Inflammatory macrophage (primary cell): ENCODE measurements around the gene NELL1.

Source experiments
- DNase-seq, 2 donors: peaks; one replicate each; pipeline ENCODE4 v3.0.0-alpha.2; 2020 to 2022

The NELL1 gene

DNA sequence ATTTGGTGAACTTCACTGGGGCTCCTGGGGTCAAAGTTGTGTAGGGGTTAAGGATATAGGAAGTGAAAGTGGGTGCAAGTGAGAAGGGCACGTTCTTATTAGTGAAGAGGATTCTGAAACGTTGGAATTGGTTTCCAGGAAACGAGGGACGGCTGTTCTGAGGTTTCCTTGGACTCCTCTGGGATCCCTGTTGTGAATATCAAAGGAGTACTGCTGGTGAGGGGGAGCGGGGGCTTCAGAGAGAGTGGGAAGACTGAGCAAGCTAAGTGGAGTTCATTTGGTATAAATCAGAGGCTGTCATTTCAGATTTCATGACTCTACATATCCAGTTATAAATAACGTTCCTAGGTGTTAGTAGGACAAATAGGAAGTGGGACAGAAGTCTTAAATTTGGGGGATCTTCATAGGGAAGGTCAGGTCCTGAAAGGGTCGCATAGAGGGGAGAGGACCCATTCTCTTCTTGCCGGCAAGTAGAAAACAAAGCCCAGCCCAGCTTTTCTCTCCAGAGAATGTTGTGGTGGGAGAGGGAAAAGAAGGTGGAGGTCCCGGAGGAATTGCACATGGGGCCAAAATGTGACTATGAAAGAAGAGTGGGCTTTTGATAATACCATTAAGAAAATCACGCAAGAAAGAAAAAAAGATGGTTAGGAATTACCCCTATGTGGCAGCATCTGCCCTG lies 1.1 kb upstream of the NELL1 start:
- no peak for DNase-seq

DNA sequence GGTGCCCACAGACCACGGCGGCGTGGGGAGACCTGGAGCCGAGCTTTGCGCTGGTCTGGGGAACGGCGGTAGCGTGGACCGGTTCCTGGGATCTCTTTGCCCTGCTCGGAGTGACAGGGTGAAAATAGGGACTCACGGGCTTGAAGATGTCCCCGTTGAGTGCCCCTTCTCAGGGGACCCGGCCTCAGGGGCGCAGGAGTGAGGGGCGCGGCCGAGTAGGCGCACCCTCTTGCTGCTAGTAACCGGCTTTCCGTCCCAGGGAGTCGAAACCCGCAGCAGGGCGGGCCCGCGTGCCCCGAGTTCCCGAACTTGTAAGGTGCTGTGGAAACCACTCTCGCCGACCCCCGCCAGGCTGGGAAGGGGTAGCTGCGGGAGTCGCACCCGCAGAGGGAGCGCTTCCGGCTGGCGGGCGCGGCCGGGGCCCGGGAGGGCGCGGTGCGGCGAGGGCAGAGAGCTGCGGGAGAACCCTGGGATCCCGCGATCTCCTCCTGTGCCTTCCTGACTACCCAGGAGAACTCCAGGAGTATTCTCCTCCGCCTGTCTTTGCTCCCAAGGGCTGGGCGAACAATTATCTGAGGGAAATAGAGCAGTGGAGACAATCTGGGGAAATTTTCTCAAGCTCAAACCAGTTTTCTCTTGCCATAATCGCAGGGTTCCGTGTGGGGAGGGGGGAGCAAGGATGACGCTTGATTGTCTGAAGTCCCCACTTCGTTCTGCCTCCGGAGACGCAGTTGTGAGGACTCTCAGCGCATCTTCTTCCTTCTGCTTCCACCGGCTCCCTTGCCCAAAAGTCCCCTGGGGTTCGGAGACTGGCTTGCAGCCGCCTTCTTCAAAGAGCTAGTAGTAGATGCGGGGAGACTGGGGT lies 666 bp downstream of the NELL1 start:
- no peak for DNase-seq

DNA sequence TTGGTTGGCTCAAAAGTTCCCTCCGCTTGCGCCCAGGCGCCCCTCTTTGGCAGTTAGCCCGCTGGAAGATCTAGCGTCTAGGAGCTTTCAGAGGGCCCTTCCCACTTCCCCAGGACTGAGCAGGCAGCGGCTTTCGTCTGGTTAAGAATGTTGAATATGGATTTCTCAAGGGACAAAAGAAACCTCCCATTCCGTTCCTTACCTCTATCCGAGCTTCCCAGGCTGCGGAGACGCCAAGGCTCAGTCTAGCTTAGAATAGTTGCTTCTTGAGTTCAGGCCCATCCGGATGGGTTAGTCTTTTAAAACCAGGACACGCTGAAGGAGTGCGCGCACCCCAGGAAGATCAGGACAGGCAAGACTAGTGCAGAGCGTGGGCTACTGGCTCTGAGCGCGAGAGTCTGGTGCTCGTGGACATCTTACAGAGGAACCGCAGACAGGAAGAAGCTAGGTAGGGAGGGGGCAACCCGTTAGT lies 1.6 kb downstream of the NELL1 start:
- DNase-seq: no peak

DNA sequence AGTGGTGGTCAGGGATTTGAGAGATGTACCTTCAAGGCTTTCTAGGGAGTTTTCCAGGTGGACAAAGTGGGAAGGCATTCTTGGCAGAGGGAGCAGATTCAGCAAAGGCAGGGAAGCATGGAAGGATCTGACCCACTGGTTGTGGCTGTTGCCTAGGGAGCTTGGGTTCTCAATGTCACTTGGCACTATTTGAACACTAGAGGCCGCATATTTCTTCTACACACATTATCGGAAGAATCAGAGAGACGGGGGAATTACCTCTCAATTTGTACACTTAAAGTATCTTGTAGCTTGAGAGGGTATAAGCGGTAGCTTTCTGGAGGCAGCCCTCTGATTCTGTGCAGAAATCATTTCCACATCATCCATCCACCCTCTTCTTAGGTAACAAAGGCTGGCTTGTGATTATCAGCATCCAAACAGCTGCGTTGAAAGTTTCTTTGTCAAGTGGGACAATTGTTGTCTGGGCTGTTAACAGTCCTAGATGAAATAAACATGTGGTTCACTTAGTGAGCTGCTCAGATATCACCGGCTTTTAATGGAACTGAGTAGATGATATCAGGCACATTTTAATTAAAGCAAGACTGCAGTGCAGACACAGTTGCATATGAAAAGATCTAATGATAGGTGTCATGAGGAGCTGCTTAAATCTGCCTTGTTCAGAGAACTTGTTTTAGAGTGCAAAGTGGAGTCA lies 2.6 kb downstream of the NELL1 start:
- DNase-seq: no peak

DNA sequence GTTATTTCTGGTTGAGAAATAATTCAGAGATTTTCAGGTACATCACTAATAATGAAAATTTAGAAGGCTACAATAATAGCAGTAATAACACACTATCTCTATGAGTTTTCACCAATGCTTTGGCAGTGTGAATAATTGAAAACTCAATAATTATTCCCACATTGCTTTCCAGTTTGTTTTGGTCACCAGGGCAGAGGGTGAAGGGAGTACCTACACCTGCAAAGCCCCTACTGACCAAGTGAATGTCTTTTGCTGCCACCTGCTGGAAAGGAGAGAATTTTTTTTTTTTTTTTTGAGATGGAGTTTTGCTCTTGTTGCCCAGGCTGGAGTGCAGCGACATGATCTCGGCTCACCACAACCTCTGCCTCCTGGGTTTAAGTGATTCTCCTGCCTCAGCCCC lies 3.2 kb downstream of the NELL1 start:
- no peak for DNase-seq

DNA sequence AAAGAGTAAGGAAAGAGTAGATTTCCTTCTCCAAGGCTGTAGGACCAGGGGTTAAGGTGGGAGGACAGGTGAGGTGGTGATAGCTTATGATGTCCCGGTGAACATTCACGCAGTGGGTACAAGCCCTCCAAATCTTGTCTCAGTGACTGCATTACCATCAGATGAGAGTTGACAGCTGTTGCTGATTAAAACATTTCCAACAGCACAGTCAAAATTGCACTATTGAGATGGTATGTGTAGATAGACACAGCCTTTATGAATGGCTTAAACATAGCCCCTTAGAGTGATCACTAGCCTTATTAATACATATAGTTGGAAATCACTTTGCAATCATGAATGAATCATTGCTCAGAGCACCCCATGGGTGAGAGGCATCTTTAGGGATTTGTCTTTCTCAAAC lies 7.3 kb downstream of the NELL1 start:
- no peak for DNase-seq

DNA sequence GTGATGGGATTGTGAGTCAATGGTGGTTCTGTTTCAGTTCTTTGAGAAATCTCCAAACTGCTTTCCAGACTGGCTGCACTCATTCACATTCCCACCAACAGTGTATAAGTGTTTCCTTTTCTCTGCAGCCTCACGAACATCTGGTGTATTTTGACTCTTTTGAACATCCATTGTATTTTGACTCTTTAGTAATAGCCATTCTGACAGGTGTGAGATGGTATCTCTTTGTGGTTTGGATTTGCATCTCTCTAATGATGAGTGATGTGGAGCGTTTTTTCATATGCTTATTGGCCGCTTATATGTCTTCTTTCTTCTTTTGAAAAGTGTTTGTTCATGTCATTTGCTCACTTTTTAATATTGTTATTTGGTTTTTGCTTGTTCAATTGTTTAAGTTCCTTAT lies 19.4 kb downstream of the NELL1 start:
- DNase-seq: no peak

DNA sequence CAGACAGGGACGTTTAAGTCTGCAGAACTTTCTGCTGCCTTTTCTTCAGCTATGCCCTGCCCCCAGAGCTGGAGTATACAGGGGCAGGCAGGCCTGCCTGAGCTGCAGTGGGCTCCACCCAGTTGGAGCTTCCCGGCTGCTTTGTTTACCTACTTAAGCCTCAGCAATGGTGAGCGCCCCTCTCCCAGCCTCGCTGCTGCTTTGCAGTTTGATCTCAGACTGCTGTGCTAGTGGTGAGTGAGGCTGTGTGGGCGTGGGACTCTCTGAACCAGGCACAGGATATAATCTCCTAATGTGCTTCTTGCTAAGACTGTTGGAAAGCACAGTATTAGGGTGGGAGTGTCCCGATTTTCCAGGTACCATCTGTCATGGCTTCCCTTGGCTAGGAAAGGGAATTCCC lies 38.5 kb downstream of the NELL1 start:
- DNase-seq: no peak

DNA sequence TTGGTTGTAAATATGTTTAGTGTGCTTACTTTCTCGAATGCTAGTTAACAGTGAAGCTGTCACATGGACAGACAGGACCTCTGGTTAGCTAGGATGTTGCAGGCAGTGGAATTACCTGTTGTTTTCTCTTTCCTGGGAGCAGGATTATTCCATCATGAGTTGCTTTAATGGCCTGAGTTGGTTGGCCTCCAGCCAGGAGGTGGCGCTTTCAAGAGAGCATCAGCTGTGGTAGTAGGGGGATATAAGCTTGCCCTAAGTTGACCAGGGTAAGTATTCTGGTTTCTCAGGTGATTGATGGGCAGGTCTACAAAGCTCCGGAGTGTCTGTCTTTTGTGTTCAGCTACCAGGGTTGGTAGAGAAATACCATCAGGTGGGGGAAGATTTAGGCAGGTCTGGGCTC lies 43.5 kb downstream of the NELL1 start:
- no peak for DNase-seq

DNA sequence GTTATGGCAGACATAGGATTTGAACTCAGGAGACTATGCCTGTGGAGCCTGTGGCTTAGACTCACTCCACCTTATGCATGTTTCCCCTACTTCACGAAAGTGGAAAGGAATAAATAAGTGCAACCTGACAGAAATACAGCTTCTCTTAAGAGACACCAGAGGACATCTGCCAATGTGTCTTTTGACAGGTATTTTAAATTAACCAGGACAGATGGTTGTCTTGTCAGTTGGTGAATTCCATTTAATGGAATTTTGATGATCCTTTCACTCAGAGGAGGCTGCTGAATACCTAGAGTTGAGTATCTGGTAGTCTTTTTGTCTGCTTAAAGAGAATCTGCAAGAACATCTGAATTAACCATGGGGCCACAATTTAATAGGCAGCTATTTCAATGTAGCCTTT lies 46.1 kb downstream of the NELL1 start:
- DNase-seq: no peak

DNA sequence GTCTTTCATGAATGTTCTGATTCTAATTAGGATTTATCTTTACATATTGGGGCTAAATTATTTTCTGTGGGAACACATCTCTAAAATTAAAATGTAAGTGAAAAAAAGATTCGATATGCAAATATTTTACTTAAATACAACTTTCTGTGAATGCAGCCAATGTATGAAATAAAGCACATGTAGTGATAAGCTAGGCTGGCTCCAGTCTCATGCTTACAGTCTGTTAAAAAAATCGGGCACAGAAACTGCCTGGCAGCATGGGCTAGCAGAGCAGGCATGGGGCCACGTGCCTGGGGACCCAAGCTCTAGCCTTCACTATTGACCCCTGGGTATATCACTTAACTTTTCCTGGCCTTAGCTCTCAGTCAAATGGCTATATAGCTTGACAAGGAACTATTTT lies 46.5 kb downstream of the NELL1 start:
- DNase-seq: no peak

DNA sequence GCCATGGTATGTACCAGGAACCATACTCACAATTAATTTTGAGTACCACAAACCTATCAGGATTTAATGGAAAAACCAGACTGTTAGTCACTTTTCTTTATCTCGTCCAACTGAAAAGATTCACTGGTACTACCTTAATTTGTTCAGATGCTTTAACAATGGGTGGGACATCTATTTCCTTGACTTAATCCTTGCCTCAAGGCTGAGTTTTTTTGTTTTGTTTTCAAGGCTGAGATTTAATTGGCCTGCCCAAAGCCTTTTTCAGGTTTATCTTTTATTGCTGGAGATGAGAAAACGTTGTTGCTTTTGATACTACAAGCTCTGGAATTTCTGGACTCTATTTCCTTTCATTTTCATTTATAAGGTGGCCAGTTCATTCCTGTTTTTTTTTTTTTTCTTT lies 50.4 kb downstream of the NELL1 start:
- no peak for DNase-seq

DNA sequence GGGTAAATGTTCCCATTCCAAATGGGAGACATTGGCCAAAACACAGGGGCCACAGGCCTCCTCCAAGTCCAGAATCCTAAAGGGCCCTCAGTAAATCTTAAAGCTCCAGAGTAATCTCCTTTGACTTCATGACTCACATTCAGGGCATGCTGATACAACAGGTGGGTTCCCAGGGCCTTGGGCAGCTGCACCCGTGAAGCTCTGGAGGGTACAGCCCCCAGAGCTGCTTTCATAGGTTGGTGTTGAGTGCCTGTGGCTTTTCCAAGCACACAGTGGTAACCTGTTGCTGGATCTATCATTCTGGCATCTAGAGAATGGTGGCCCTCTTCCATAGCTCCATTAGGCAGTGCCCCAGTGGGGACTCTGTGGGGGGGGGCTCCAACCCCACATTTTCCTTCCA lies 54.0 kb downstream of the NELL1 start:
- no peak for DNase-seq

DNA sequence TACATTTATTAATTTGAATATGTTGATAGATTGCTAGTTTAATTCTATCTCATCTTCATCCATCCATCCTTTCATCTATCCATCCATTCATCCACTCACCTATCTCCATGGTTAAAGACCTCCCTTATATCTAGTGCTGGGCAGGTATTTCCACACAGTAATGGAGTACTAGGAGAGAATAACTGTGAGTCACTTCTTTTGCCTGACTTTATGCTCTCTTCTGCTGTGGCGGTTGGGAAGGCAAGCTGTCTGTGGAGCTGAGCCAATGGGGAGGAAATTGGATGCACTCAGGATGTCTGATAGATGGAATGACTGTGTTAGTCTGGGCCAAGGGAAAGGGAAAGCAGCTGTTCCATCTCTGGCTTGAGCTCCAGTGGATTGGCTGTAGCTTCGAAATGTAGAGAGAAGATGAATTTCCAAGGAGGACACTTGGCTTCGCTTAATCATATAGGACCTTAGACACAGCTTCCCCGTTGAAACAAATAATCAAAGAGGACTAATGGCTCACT lies 60.3 kb downstream of the NELL1 start:
- DNase-seq: no peak

DNA sequence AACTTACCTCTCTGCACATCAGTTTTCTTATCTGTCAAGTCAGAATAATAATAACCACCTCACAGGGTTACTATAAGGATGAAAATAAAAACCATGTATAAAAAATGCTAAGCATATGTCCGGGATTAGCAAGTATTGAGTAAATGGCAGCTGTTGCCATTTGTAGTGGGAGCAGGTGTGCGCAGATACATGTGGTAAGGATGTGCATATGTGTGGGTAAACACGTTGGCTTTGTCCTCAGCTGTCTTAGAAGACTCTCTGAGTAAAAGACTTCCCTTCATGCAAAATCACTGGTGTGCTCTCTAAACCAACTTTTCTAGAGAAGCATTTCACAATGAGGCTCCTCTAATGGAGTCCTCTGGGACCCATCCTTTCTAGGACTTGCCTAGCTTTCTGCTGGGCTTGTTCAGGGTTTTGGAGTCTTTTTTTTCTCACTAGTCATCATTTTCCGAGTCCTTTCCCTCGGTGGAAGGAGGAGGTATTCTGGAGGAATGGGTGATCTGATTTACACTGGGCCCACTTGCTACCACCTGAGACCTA lies 62.4 kb downstream of the NELL1 start:
- DNase-seq: no peak

DNA sequence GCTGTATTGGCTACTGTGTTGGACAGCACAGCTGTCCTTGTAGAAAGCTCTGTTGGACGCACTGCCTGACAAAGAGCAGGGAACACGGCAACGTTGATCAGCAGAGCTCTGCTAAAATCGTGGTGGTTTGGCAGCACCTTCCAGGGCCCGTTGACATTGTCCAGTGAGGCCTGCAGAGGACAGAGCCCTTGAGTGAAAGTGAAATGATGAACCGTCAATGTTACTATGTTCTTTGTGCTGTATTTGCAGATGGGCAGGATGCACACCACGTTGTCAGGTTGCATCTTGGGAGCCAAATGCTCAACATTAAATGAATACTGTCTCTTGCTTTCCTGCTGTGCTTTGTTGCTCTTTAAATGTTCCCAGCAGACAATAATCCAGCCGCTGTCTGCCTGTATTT lies 69.7 kb downstream of the NELL1 start:
- no peak for DNase-seq

DNA sequence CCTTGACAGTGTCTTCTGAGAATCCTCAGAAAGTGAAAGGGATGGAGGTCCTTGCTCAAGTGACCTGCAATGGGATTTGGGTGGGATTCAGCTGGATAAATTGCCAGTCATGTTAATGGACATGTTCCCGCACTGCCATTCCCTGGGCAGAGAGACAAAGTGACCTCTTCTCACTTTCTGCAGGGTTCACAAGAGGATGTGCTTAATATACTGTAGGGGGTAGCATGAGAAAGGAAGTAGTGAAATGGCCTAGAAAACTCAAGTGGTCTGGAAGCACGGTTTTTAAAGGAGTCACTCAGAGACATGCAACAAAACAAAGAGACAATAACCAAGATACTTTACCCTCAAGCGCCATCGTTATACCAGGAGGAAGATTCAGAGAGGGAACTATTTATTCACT lies 70.2 kb downstream of the NELL1 start:
- DNase-seq: no peak

DNA sequence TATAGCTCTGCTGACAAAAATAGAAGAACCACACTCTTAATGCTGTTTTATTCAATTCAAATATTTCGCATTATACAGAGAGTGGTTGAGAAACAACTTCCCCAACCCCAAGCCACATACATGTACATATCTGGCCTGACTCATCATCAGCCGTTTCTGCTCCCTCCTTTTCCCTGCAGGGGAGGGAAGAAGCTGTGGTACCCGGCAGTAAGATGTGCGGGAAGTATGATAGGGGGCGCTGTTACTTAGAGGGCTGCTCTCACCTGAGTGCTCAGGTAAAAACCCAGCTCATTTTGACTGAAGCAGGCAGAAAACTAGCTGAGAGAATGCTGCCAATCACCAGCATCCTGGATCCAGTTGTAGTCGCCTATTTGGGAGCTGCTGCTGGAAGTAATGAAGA lies 85.5 kb downstream of the NELL1 start:
- no peak for DNase-seq

DNA sequence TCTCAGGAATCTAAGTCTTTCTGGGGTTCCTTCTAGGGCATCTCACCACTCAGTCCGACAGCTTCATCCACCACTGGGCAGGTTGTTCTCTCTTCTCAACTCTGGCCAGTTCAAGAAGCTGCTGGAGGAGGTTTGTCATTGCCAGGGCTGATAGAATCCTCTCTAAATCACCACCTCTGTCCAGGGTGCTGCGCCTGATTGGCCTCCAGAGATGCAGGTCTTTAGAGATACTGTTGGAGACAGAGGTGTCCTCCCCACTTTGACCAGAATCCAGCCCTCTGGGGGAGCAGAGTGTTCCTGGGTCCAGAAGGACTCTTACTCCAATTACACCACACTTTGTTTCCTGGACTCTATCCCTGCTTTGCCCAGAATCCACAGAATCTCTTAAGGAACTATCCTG lies 90.2 kb downstream of the NELL1 start:
- DNase-seq: no peak

DNA sequence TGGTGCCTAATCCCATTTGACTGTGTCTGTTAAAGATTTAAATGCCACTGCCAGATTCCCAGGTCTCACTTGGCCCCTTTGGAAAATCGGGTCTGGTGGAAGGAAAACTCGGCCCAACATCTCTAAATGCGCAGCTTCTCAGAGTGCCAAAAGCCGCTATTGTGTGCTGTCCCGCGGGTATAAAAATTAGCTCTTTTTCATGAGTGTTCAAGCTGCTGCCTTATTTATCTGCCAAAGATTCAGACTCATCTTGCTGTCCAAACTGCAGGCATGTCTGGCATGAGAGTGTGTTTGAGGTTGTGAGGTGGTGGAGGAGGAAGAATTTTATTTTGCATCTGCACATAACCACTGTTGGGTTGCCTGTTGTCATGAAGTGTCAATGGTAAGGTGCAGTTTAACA lies 91.4 kb downstream of the NELL1 start:
- DNase-seq: no peak

DNA sequence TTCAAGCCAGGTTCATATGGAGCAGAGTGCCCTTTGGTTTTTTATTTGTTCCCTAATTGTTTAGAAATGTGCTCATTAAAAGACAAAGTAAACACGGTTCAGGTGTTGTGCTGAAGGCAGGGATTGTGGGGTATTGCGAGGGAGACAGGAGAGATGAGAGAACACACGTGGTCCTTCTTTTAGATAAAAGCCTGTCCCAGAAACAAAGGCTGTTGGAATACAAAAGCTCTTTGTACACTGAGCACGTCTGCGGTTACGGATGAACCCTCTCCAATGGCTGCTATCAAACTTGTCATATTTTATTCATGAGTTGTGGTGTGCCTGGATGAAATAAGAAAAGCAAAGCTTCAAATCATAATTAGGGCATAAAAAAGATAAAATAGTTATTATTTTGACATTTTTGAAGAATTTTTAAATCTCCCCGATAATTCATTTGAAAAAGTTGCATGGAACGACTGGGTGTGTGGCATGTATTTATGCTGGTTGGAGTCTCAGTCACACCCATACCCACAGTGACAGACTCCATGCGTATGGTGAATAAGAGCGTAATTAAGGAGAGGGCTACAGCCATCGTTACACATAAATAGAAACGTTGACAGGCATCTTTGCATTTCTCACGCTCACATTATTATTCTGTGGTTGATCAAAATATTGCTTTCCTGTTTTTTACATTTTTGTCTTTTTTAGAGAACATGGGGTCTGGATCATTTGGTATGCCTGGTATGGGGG lies 92.9 kb downstream of the NELL1 start:
- DNase-seq: no peak

DNA sequence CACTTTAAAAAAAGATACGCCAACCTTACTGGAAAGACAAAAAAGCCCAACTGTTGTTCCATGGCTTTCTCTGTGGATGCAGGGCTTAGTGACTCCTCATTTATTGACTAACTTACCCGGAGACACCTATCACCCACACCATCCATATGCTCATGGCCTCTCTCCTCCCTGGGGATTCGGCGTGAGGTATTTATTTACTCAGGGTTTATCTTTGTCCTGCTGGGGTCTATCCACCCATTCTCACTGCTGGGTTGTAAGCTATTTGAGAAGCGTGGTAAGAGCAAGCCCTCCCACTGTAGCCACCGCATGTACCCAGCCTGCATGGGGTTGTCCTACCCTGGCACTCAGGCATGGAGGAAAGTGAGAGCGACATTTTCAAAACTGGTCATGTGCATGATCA lies 93.6 kb downstream of the NELL1 start:
- no peak for DNase-seq
